Measurements from ENCODE around the gene MRPS33.
"Not testable (repeated sequence)": the region's sequence is repeated elsewhere in the genome, so short reads cannot be mapped to it uniquely, and the experiment has no call there.

Gene MRPS33

DNA sequence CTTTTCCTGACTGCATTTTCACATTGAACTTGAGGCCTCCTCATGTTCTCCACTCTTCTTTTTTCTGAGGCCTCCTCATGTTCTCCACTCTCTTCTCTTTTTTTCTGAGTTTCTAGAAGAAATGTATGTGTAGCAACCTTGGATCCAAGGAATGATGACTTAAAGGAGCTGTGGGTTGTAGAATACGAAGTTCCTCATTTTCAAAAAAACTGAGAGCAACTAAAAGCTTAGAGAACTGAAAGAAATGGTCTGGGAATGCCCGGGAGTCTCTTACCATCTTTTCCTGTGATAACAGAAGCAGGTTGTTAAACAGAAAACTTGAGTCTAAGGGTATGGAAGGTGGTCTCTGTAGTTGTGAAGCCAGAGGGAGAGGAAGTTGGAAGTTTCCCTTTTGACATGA, 32.8 kb downstream of the MRPS33 start:
- no peak overlapping the region for H3K9ac ChIP-seq (ENCODE audit: low read length)
- no peak overlapping the region for H3K4me3 ChIP-seq (ENCODE audit: low read depth, low read length)
- H3K9me3 ChIP-seq (ENCODE audit: control insufficient read depth, insufficient read depth, low read depth, low read length) = no peaks in the 10 kb centered on the region
- no peak overlapping the region for H3K27ac ChIP-seq (ENCODE audit: low read depth, low read length)
- no peaks in the 10 kb centered on the region for H3K36me3 ChIP-seq (ENCODE audit: control insufficient read depth, insufficient read depth, low read length)
- no peaks in the 10 kb centered on the region for H3K27me3 ChIP-seq (ENCODE audit: control insufficient read depth, insufficient read depth, low read length)
- H3K4me1 ChIP-seq (ENCODE audit: control insufficient read depth, insufficient read depth, low read length) = no peaks in the 10 kb centered on the region

DNA sequence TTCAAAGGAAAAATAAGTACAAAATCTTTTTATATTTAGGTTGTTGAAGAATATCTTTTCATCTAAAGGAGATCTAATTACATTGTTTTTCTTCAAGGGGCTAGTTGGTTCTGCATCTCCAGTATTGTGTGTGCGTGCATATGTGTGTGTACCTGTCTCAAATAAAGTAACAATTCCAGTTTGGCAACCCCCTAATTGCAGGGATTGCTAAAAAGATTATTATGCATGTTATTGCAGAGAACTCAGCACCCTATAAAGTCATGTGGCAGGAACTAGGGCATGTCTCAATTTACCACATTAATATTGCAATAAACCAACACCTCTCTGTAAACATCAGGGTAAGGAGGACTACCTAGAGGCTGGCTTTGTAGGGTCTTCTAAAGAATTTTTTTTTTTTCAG, 37.0 kb downstream of the MRPS33 start:
- Histone ChIP-seq H3K9ac (ENCODE audit: low read length) (no peak overlapping the region), H3K4me3 (ENCODE audit: low read depth, low read length) (no peak overlapping the region), H3K9me3 (ENCODE audit: control insufficient read depth, insufficient read depth, low read depth, low read length) (no peaks in the 10 kb centered on the region), H3K27me3 (ENCODE audit: control insufficient read depth, insufficient read depth, low read length) (no peaks in the 10 kb centered on the region), H3K27ac (ENCODE audit: low read depth, low read length) (no peak overlapping the region), H3K4me1 (ENCODE audit: control insufficient read depth, insufficient read depth, low read length) (no peaks in the 10 kb centered on the region), H3K36me3 (ENCODE audit: control insufficient read depth, insufficient read depth, low read length) (no peaks in the 10 kb centered on the region)

DNA sequence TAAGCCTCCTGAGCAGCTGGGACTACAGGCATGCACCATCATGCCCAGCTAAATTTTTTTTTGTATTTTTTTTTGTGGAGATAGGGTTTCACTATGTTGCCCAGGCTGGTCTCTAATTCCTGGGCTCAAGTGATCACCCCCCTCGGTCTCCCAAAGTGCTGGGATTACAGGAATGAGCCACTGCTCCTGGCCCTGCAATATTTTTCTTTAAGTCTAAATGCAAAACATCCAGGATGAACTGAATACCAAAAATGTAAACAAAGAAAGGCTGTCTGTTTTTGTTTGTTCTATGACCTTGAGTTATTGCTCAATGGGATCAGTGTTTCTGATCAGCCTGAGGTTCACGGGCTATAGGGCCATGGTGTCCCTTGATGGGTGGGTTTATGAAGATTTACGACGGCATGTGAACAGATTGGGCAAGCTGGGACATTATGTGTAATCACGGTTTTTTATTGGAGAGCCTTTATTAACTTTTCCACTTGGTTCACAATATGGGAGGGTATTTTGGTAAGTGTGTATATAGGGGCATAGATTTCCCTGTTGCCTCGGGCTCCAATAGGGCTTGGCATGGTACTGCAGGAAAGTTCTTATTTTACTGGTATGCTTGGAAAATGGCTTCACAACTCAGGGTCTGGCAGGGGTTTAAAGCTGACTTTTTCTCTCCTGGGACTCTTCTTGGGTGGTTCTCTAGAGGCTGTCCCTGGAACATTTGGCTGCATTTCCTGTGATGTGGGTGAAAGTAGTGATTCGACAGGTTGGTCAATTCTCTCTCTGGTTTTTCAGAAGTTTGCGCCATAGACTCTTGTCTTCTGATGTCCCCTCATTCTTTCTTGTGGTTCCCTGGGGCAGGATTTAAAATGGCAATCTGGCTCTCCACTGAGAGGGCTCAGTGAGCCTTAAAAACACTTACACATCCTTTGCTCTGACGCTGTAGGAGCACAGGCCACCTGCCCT, 41.6 kb downstream of the MRPS33 start:
- H3K36me3 ChIP-seq (ENCODE audit: control insufficient read depth, insufficient read depth, low read length) = no peaks in the 10 kb centered on the region
- no peak overlapping the region for H3K27ac ChIP-seq (ENCODE audit: low read depth, low read length)
- H3K9me3 ChIP-seq (ENCODE audit: control insufficient read depth, insufficient read depth, low read depth, low read length) = no peaks in the 10 kb centered on the region
- no peak overlapping the region for H3K9ac ChIP-seq (ENCODE audit: low read length)
- H3K27me3 ChIP-seq (ENCODE audit: control insufficient read depth, insufficient read depth, low read length) = no peaks in the 10 kb centered on the region
- H3K4me3 ChIP-seq (ENCODE audit: low read depth, low read length) = no peak overlapping the region
- no peaks in the 10 kb centered on the region for H3K4me1 ChIP-seq (ENCODE audit: control insufficient read depth, insufficient read depth, low read length)

- H3K4me1 ChIP-seq (ENCODE audit: control insufficient read depth, insufficient read depth, low read length) = no peaks in the 10 kb centered on the region
- H3K27ac ChIP-seq (ENCODE audit: low read depth, low read length) = no peak overlapping the region
- H3K36me3 ChIP-seq (ENCODE audit: control insufficient read depth, insufficient read depth, low read length) = no peaks in the 10 kb centered on the region
- H3K9me3 ChIP-seq (ENCODE audit: control insufficient read depth, insufficient read depth, low read depth, low read length) = no peaks in the 10 kb centered on the region
- H3K9ac ChIP-seq (ENCODE audit: low read length) = no peak overlapping the region
- no peaks in the 10 kb centered on the region for H3K27me3 ChIP-seq (ENCODE audit: control insufficient read depth, insufficient read depth, low read length)
- no peak overlapping the region for H3K4me3 ChIP-seq (ENCODE audit: low read depth, low read length)
These were observed 42.4 kb downstream of the MRPS33 start for GRCh38 chr7:140972344-140972743.

DNA sequence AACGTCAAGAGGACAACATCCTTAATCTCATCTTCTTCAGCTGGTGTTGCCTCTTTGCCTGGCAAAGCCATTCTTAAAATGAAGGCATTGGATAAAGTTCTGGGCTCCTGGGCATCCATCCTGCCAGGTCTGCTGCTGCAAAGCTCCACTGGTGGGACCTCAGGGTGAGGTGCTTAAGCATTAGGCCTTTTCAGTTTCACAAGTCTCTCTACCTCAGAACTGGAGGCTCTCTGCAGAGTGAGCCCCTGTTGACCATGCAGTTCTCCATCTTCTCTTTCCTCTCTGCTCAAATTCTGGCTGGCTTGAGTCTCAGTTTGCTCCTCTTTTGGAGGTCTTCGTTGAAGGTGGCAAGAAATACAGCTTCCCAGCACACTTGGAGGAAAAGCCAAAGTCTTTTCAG, 47.3 kb downstream of the MRPS33 start:
- no peaks in the 10 kb centered on the region for H3K27me3 ChIP-seq (ENCODE audit: control insufficient read depth, insufficient read depth, low read length)
- H3K36me3 ChIP-seq (ENCODE audit: control insufficient read depth, insufficient read depth, low read length) = no peaks in the 10 kb centered on the region
- H3K4me3 ChIP-seq (ENCODE audit: low read depth, low read length) = no peak overlapping the region
- no peak overlapping the region for H3K27ac ChIP-seq (ENCODE audit: low read depth, low read length)
- no peaks in the 10 kb centered on the region for H3K4me1 ChIP-seq (ENCODE audit: control insufficient read depth, insufficient read depth, low read length)
- H3K9ac ChIP-seq (ENCODE audit: low read length) = no peak overlapping the region
- H3K9me3 ChIP-seq (ENCODE audit: control insufficient read depth, insufficient read depth, low read depth, low read length) = no peaks in the 10 kb centered on the region

- Histone ChIP-seq H3K27ac (ENCODE audit: low read depth, low read length) (no peak overlapping the region), H3K4me1 (ENCODE audit: control insufficient read depth, insufficient read depth, low read length) (no peaks in the 10 kb centered on the region), H3K36me3 (ENCODE audit: control insufficient read depth, insufficient read depth, low read length) (no peaks in the 10 kb centered on the region), H3K4me3 (ENCODE audit: low read depth, low read length) (no peak overlapping the region), H3K27me3 (ENCODE audit: control insufficient read depth, insufficient read depth, low read length) (no peaks in the 10 kb centered on the region), H3K9ac (ENCODE audit: low read length) (no peak overlapping the region), H3K9me3 (ENCODE audit: control insufficient read depth, insufficient read depth, low read depth, low read length) (no peaks in the 10 kb centered on the region)
These were observed 48.1 kb downstream of the MRPS33 start for GRCh38 chr7:140966561-140967233.

DNA sequence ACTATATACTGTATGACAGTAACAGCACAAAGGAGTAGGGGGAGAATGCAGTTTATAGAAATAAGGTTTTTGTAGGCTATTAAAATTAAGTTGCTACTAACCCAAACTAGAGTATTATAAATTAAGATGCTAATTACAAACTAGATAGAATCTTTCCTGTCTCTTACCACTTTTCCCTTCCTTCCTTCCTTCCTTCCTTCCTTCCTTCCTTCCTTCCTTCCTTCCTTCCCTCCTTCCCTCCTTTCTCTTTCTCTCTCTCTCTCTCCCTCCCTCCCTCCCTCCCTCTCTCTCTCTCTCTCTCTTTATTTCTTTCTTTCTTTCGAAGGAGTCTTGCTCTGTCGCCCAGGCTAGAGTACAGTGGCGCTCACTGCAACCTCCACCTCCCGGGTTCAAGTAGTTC, 53.6 kb downstream of the MRPS33 start:
- no peak overlapping the region for H3K27ac ChIP-seq (ENCODE audit: low read depth, low read length)

DNA sequence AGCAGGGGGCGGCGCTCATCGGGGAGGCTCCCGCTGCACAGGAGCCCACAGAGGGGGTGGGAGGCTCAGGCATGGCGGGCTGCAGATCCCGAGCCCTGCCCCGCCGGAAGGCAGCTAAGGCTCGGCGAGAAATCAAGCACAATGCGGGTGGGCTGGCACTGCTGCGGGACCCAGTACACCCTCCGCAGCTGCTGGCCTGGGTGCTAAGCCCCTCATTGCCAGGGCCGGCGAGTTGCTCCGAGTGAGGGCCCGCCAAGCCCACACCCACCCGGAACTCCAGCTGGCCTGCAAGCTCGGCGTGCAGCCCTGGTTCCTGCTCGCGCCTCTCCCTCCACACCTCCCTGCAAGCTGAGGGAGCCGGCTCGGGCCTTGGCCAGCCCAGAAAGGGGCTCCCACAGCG, 57.8 kb downstream of the MRPS33 start:
- H3K27ac ChIP-seq (ENCODE audit: low read depth, low read length); H3K36me3 ChIP-seq (ENCODE audit: control insufficient read depth, insufficient read depth, low read length); H3K4me3 ChIP-seq (ENCODE audit: low read depth, low read length); H3K4me1 ChIP-seq (ENCODE audit: control insufficient read depth, insufficient read depth, low read length); H3K27me3 ChIP-seq (ENCODE audit: control insufficient read depth, insufficient read depth, low read length); H3K9ac ChIP-seq (ENCODE audit: low read length): not testable (repeated sequence)
- peaks cover 15% of the 10 kb centered on the region for H3K9me3 ChIP-seq (ENCODE audit: control insufficient read depth, insufficient read depth, low read depth, low read length)

More for the DNA sequence above, 53.6 kb downstream of the MRPS33 start:
- Histone ChIP-seq H3K36me3 (ENCODE audit: control insufficient read depth, insufficient read depth, low read length) (no peaks in the 10 kb centered on the region), H3K9me3 (ENCODE audit: control insufficient read depth, insufficient read depth, low read depth, low read length) (peaks cover 15% of the 10 kb centered on the region), H3K4me3 (ENCODE audit: low read depth, low read length) (no peak overlapping the region), H3K27me3 (ENCODE audit: control insufficient read depth, insufficient read depth, low read length) (no peaks in the 10 kb centered on the region), H3K4me1 (ENCODE audit: control insufficient read depth, insufficient read depth, low read length) (no peaks in the 10 kb centered on the region), H3K9ac (ENCODE audit: low read length) (no peak overlapping the region)

Data from HUES6 (cell line).